Measurements from ENCODE around the gene CNIH3. TPM values are rescaled to one million over a fixed set of nuclear protein-coding genes. Genes with fewer than 3 reads are reported as not detected.

The CNIH3 gene
- total and polyA plus RNA-seq, 2 of the 4 experiments (the other 2 are of a cell fraction), result 2.0 to 2.9 TPM

- Histone ChIP-seq H3K14ac (replicated peaks; ENCODE audit: low read depth, low read length) (no peak overlapping the region), H3K4me1 (ENCODE audit: control insufficient read depth, insufficient read depth, low read length) (peaks cover 2% of the 10 kb centered on the region; the same call in 1 of the 2 replicates), H3K9me1 (ENCODE audit: insufficient read depth, low read length) (0 out of 2 replicates have a peak, but pooled peaks cover 3% of the 10 kb centered on the region), H3K79me1 (ENCODE audit: low read depth in 1 of 2, low read length in 2 of 2) (no peaks in the 10 kb centered on the region), H2BK5ac (ENCODE audit: low read depth, low read length, poor library complexity, severe bottlenecking) (no peak overlapping the region), H3K27ac (ENCODE audit: insufficient read depth, low read length) (no peak overlapping the region), H2BK120ac (ENCODE audit: low read depth, low read length) (no peak overlapping the region), H3K27me3 (ENCODE audit: control insufficient read depth, insufficient read depth, low read length) (no peaks in the 10 kb centered on the region), H2AK9ac (replicated peaks; ENCODE audit: low read depth, low read length, poor library complexity) (no peak overlapping the region), H3K4ac (ENCODE audit: low read depth, low read length) (no peak overlapping the region), H2BK15ac (ENCODE audit: low read depth, low read length) (no peak overlapping the region), H3K9ac (ENCODE audit: low read depth, low read length) (no peak overlapping the region), H3K9me3 (ENCODE audit: control insufficient read depth, insufficient read depth, low read length) (no peaks in the 10 kb centered on the region), H4K91ac (ENCODE audit: insufficient read depth, low read depth, low read length) (no peak overlapping the region), H3K23ac (ENCODE audit: low read depth, low read length) (no peak overlapping the region), H3K4me2 (ENCODE audit: low read depth, low read length) (no peak overlapping the region), H4K8ac (ENCODE audit: low read depth in 2 of 2, low read length in 2 of 2) (no peak overlapping the region), H3K56ac (ENCODE audit: extremely low read depth, insufficient read depth, low read length) (no peak overlapping the region), H2BK20ac (ENCODE audit: low read depth, low read length) (no peak overlapping the region), H3K36me3 (ENCODE audit: control insufficient read depth, insufficient read depth, low read length) (no peaks in the 10 kb centered on the region), H3K4me3 (ENCODE audit: insufficient read depth, low read depth, low read length) (no peak overlapping the region), H2AK5ac (ENCODE audit: low read depth, low read length) (no peak overlapping the region), H3K18ac (ENCODE audit: low read depth, low read length) (no peak overlapping the region), H2AFZ (replicated peaks; ENCODE audit: low read length, poor library complexity) (no peak overlapping the region), H4K5ac (ENCODE audit: low read depth, low read length) (no peak overlapping the region), H4K20me1 (ENCODE audit: insufficient read depth, low read length) (no peaks in the 10 kb centered on the region)
- no TSS peak for BruUV-seq (replicated peaks)
- POLR2A ChIA-PET (ENCODE audit: unreplicated experiment), result no interaction called here
- dilution Hi-C loops (cut with HindIII; ENCODE audit: low sequenced_read_pairs, unreplicated experiment), result loop anchor here (10.0 kb wide), 1 partner anchor 67 kb away; no protein-coding TSS in a partner anchor
- ATAC-seq (ENCODE audit: low read depth), result peak; percentile 38
- intact Hi-C loops (cut with micrococcal nuclease), result loop anchor here (5.0 kb wide), 1 partner anchor 60 kb away; no protein-coding TSS in a partner anchor
- no peak for TF ChIP-seq MXI1 (IDR thresholded peaks at IDR 0.05; ENCODE audit: borderline replicate concordance, low read depth, low read length)
- TF ChIP-seq MAZ (IDR thresholded peaks at IDR 0.05; ENCODE audit: borderline replicate concordance, low read depth, low read length), result no peak
- no peak for TF ChIP-seq CHD1 (IDR thresholded peaks at IDR 0.05; ENCODE audit: low read depth, low read length)
- no peak for TF ChIP-seq POLR2A (IDR thresholded peaks at IDR 0.05; ENCODE audit: low read depth, low read length)
- no peak for TF ChIP-seq MAFK (IDR thresholded peaks at IDR 0.05; ENCODE audit: low read depth, low read length)
- no peak for TF ChIP-seq ELK1 (IDR thresholded peaks at IDR 0.05; ENCODE audit: borderline replicate concordance, low read depth, low read length)
- TF ChIP-seq FOS (IDR thresholded peaks at IDR 0.05; ENCODE audit: low read depth, low read length), result no peak
- no peak for TF ChIP-seq RCOR1 (IDR thresholded peaks at IDR 0.05; ENCODE audit: insufficient replicate concordance, low read length)
- no peak for TF ChIP-seq BHLHE40 (IDR thresholded peaks at IDR 0.05; ENCODE audit: low read depth, low read length)
- no peak for TF ChIP-seq SMC3 (IDR thresholded peaks at IDR 0.05; ENCODE audit: low read depth, low read length)
- TF ChIP-seq CTCF (conservative IDR thresholded peaks at IDR 0.05; ENCODE audit: low read depth, low read length), result no peak
- WGBS, 2 experiments (ENCODE audit: extremely low coverage in 2 of 2, insufficient read length in 1 of 2), result no CpG with 5 or more reads among the region's 1 CpG
- in situ Hi-C loops (cut with MboI; ENCODE audit: low sequenced_read_pairs), result no loop called here
- CTCF ChIA-PET, result no interaction called here
- DNase-seq, result peak; percentile 65
Measured at GRCh38 chr1:224582041-224582440, 34.1 kb upstream of the CNIH3 start.

Measured in IMR-90 (cell line).